Right lobe of liver (tissue), 6 donors: Measurements from ENCODE around the gene BMP7. TPM values are rescaled to one million over a fixed set of nuclear protein-coding genes. Genes with fewer than 3 reads are reported as not detected.

Source experiments
- ATAC-seq, 4 donors: fragments of 200-7000 bp; cut with Tn5 transposase; one replicate each; pipeline ENCODE4 v1.9.1; 2020; ENCODE audit warnings: mild to moderate bottlenecking in 4 of 4, moderate library complexity in 4 of 4
- DNase-seq, 3 donors: peaks; one replicate each; pipeline ENCODE4 v3.0.0-alpha.2; 2020
- H3K27ac ChIP-seq, 3 donors: fragments of 200-600 bp; one replicate each; pipeline ENCODE4 v1.8.0; 2022
- H3K27me3 ChIP-seq, 2 donors: fragments of 200-600 bp; one replicate each; pipeline ENCODE4 v1.8.0; 2022
- H3K36me3 ChIP-seq, 4 donors: fragments of 200-600 bp; sonication (generic) in 1 of 4; one replicate each; pipeline versions ENCODE4 v1.5.1 to v1.8.0; 2017 to 2022; ENCODE audit warnings: control low read depth in 1 of 4
- H3K4me1 ChIP-seq, 4 donors: fragments of 200-600 bp; sonication (generic) in 1 of 4; one replicate each; pipeline versions ENCODE4 v1.5.1 to v1.8.0; 2017 to 2022; ENCODE audit warnings: control low read depth in 1 of 4
- H3K4me3 ChIP-seq, 3 donors: fragments of 200-600 bp; one replicate each; pipeline ENCODE4 v1.8.0; 2022
- H3K9me3 ChIP-seq, 4 donors: fragments of 200-600 bp; sonication (generic) in 1 of 4; one replicate each; pipeline versions ENCODE4 v1.5.1 to v1.8.0; 2017 to 2022; ENCODE audit warnings: control low read depth in 1 of 4
- POLR2A ChIP-seq: fragments of 450-650 bp; IDR thresholded peaks from one replicate; pipeline ENCODE4 v1.6.1; 2017; ENCODE audit warnings: antibody characterized with exemption, mild to moderate bottlenecking
- WGBS: methylation state at CpG from one replicate; pipeline ENCODE4 v1.1.6; 2018; ENCODE audit warnings: low coverage, low lambda C conversion rate; ENCODE audit not compliant: insufficient coverage; ENCODE audit errors: missing lambda C conversion rate; 5-methylcytosine and 5-hydroxymethylcytosine counted together
- intact Hi-C, 2 donors: fragments of 100-400 bp; cut with DNase I; formaldehyde crosslinking; loops; one replicate each; pipeline versions ENCODE4 v1.11.2 to v1.14.1; 2022
- total RNA-seq, 6 experiments: library from RNA; depleted of rRNA in 2 of 6; stranded (reverse); fragments of >200 nt in 2 of 6; fragmentation: NEBNext Ultra II Directional in 3 of 6; extraction: Animal tissue kit (Norgen Biotek cat#: 25700) in 3 of 6; gene quantifications; one replicate each; pipeline versions ENCODE4 v1.1.0 to v1.2.4, GENCODE V29; 2016 to 2023
- TF ChIP-seq, protein P1 (sequence below), 4 donors: fragments of 200-600 bp in 3 of 4; fragments of 450-650 bp in 1 of 4; IDR thresholded peaks; one replicate each; pipeline versions ENCODE4 v1.5.1 to v1.8.0; 2016 to 2022; ENCODE audit warnings: antibody characterized with exemption in 4 of 4, mild to moderate bottlenecking in 2 of 4
- donor health status: DM: no; HTN: yes; CAD: no.
- donor health status: DM: no; HTN: no; CAD: no.
- donor health status: DM: no; HTN: no; CAD: no.
- donor health status: DM: no; HTN: yes; CAD: no.
- donor health status: DM: no; HTN: yes; CAD: no.

Gene BMP7
- total RNA-seq, 6 experiments from 2014 or later = not detected

- H3K36me3 ChIP-seq = no peaks in the 10 kb centered on the region
- H3K4me3 ChIP-seq = no peak overlapping the region
- no peaks in the 10 kb centered on the region for H3K27me3 ChIP-seq
- TF ChIP-seq POLR2A = no peak
- TF ChIP-seq, protein P1, sequence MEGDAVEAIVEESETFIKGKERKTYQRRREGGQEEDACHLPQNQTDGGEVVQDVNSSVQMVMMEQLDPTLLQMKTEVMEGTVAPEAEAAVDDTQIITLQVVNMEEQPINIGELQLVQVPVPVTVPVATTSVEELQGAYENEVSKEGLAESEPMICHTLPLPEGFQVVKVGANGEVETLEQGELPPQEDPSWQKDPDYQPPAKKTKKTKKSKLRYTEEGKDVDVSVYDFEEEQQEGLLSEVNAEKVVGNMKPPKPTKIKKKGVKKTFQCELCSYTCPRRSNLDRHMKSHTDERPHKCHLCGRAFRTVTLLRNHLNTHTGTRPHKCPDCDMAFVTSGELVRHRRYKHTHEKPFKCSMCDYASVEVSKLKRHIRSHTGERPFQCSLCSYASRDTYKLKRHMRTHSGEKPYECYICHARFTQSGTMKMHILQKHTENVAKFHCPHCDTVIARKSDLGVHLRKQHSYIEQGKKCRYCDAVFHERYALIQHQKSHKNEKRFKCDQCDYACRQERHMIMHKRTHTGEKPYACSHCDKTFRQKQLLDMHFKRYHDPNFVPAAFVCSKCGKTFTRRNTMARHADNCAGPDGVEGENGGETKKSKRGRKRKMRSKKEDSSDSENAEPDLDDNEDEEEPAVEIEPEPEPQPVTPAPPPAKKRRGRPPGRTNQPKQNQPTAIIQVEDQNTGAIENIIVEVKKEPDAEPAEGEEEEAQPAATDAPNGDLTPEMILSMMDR (IDR thresholded peaks at IDR 0.05) = no peak
- intact Hi-C loops = no loop called here
- DNase-seq (no peak), ATAC-seq (no peak)
- no peaks in the 10 kb centered on the region for H3K4me1 ChIP-seq
- no peak overlapping the region for H3K27ac ChIP-seq
- H3K9me3 ChIP-seq = no peaks in the 10 kb centered on the region
- 69% methylated on average over 11 of the region's 24 CpGs for WGBS
These were observed 68.0 kb downstream of the BMP7 start for GRCh38 chr20:57198132-57199072.

- H3K4me3 ChIP-seq = no peak overlapping the region
- WGBS = 47% methylated on average over 3 of the region's 5 CpGs
These were observed 68.9 kb downstream of the BMP7 start for GRCh38 chr20:57197352-57198131.

GRCh38 chr20:57195469-57196100 is 70.9 kb downstream of the BMP7 start:
- ATAC-seq = no peak
- H3K36me3 ChIP-seq = no peaks in the 10 kb centered on the region
- H3K27me3 ChIP-seq = no peaks in the 10 kb centered on the region
- DNase-seq = no peak
- WGBS = 47% methylated on average over 10 of the region's 20 CpGs
- no peak for TF ChIP-seq POLR2A
- TF ChIP-seq, protein P1 (IDR thresholded peaks at IDR 0.05) = no peak
- H3K4me1 ChIP-seq = no peaks in the 10 kb centered on the region
- H3K9me3 ChIP-seq = no peaks in the 10 kb centered on the region
- no peak overlapping the region for H3K27ac ChIP-seq
- H3K4me3 ChIP-seq = no peak overlapping the region
- intact Hi-C loops = no loop called here

More at GRCh38 chr20:57197352-57198131, 68.9 kb downstream of the BMP7 start:
- DNase-seq (no peak), ATAC-seq (no peak)
- Histone ChIP-seq H3K27me3 (no peaks in the 10 kb centered on the region), H3K27ac (no peak overlapping the region), H3K4me1 (no peaks in the 10 kb centered on the region), H3K9me3 (no peaks in the 10 kb centered on the region), H3K36me3 (no peaks in the 10 kb centered on the region)
- intact Hi-C loops = no loop called here
- no peak for TF ChIP-seq POLR2A
- TF ChIP-seq, protein P1 (IDR thresholded peaks at IDR 0.05) = no peak

GRCh38 chr20:57195023-57195422 is 71.4 kb downstream of the BMP7 start:
- ATAC-seq (no peak), DNase-seq (no peak)
- no peaks in the 10 kb centered on the region for H3K27me3 ChIP-seq
- no peaks in the 10 kb centered on the region for H3K36me3 ChIP-seq
- intact Hi-C loops = no loop called here
- no peaks in the 10 kb centered on the region for H3K9me3 ChIP-seq
- WGBS = 90% methylated on average over 3 of the region's 10 CpGs
- H3K4me1 ChIP-seq = no peaks in the 10 kb centered on the region
- TF ChIP-seq POLR2A = no peak
- TF ChIP-seq, protein P1 (IDR thresholded peaks at IDR 0.05) = no peak
- no peak overlapping the region for H3K27ac ChIP-seq
- no peak overlapping the region for H3K4me3 ChIP-seq
